ENCODE data around the gene KCNA2.

Gene KCNA2

GRCh38 chr1:110618668-110619067 is 12.5 kb upstream of the KCNA2 start:
- TF ChIP-seq GATA1 (IDR thresholded peaks at IDR 0.05; ENCODE audit: low read depth, low read length) (no peak), POLR2A (IDR thresholded peaks at IDR 0.05; ENCODE audit: low read length) (no peak)
- DNase-seq = no peak

- no peak for DNase-seq
- no peak for TF ChIP-seq POLR2A (IDR thresholded peaks at IDR 0.05; ENCODE audit: low read length)
- TF ChIP-seq GATA1 (IDR thresholded peaks at IDR 0.05; ENCODE audit: low read depth, low read length) = no peak
These were observed 11.4 kb upstream of the KCNA2 start for GRCh38 chr1:110617589-110617988.

- no peak for DNase-seq
- TF ChIP-seq GATA1 (IDR thresholded peaks at IDR 0.05; ENCODE audit: low read depth, low read length) (no peak), POLR2A (IDR thresholded peaks at IDR 0.05; ENCODE audit: low read length) (no peak)
These were observed 11.0 kb upstream of the KCNA2 start for GRCh38 chr1:110617116-110617515.

GRCh38 chr1:110616587-110616986 is 10.4 kb upstream of the KCNA2 start:
- TF ChIP-seq GATA1 (IDR thresholded peaks at IDR 0.05; ENCODE audit: low read depth, low read length) (no peak), POLR2A (IDR thresholded peaks at IDR 0.05; ENCODE audit: low read length) (no peak)
- peak; percentile 21 to 47 for DNase-seq

- no peak for TF ChIP-seq GATA1 (IDR thresholded peaks at IDR 0.05; ENCODE audit: low read depth, low read length)
- TF ChIP-seq POLR2A (IDR thresholded peaks at IDR 0.05; ENCODE audit: low read length) = no peak
- peak; percentile 37 to 59 for DNase-seq
These were observed 9.5 kb upstream of the KCNA2 start for GRCh38 chr1:110615548-110616130.

GRCh38 chr1:110612060-110612745 is 6.0 kb upstream of the KCNA2 start:
- TF ChIP-seq GATA1 (IDR thresholded peaks at IDR 0.05; ENCODE audit: low read depth, low read length) = no peak
- TF ChIP-seq POLR2A (IDR thresholded peaks at IDR 0.05; ENCODE audit: low read length) = no peak
- no peak for DNase-seq

- TF ChIP-seq GATA1 (IDR thresholded peaks at IDR 0.05; ENCODE audit: low read depth, low read length) (no peak), POLR2A (IDR thresholded peaks at IDR 0.05; ENCODE audit: low read length) (no peak)
- DNase-seq = no peak
These were observed 4.6 kb upstream of the KCNA2 start for GRCh38 chr1:110610696-110611286.

GRCh38 chr1:110610084-110610483 is 3.9 kb upstream of the KCNA2 start:
- TF ChIP-seq POLR2A (IDR thresholded peaks at IDR 0.05; ENCODE audit: low read length) = no peak
- no peak for TF ChIP-seq GATA1 (IDR thresholded peaks at IDR 0.05; ENCODE audit: low read depth, low read length)
- no peak for DNase-seq

- no peak for DNase-seq
- TF ChIP-seq GATA1 (IDR thresholded peaks at IDR 0.05; ENCODE audit: low read depth, low read length) (no peak), POLR2A (IDR thresholded peaks at IDR 0.05; ENCODE audit: low read length) (no peak)
These were observed 2.1 kb upstream of the KCNA2 start for GRCh38 chr1:110608247-110608646.

GRCh38 chr1:110607536-110608230 is 1.5 kb upstream of the KCNA2 start:
- no peak for DNase-seq
- no peak for TF ChIP-seq GATA1 (IDR thresholded peaks at IDR 0.05; ENCODE audit: low read depth, low read length)
- no peak for TF ChIP-seq POLR2A (IDR thresholded peaks at IDR 0.05; ENCODE audit: low read length)

GRCh38 chr1:110606657-110607535 is 738 bp upstream of the KCNA2 start:
- no peak for TF ChIP-seq GATA1 (IDR thresholded peaks at IDR 0.05; ENCODE audit: low read depth, low read length)
- TF ChIP-seq POLR2A (IDR thresholded peaks at IDR 0.05; ENCODE audit: low read length) = no peak
- no peak for DNase-seq

GRCh38 chr1:110605446-110605845 is 712 bp downstream of the KCNA2 start:
- no peak for DNase-seq
- no peak for TF ChIP-seq POLR2A (IDR thresholded peaks at IDR 0.05; ENCODE audit: low read length)
- TF ChIP-seq GATA1 (IDR thresholded peaks at IDR 0.05; ENCODE audit: low read depth, low read length) = no peak

GRCh38 chr1:110604586-110605148 is 1.5 kb downstream of the KCNA2 start:
- DNase-seq = no peak
- TF ChIP-seq GATA1 (IDR thresholded peaks at IDR 0.05; ENCODE audit: low read depth, low read length) (no peak), POLR2A (IDR thresholded peaks at IDR 0.05; ENCODE audit: low read length) (no peak)

Data from erythroblast (primary cell).